ENCODE results near the gene DUS4L.

Gene DUS4L

GRCh38 chr7:107580716-107581383, 17.1 kb downstream of the DUS4L start:
- no peak for DNase-seq

DNA sequence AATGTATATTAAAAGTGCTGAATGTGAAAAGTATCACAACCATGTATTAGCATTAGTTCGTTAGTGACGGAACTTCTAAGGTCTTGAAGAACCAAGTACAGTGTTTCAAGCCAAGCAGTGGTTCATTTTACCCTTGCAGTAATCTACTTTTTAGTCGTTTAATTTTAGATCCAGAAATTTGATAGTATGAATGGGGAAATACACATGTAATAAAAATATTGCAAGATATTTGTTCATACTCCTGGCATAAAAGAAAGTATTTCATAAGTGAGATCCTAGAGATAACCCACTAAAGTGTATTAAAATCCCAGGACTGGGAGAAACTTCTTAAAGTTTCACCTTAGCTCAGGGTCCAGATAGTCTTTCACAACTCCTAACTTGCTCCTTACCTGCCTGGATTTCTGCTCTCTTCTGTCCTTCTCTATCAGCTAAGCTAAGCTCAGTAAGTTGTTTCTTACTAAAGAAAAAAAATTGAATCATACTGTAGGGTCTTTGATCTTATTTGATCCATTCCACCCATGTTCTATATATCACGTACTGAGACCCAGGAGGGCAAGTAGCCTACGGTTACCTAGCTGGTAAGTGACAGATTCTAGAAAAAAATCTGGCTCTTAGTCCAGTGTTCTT, 17.7 kb downstream of the DUS4L start:
- no peak for DNase-seq

DNA sequence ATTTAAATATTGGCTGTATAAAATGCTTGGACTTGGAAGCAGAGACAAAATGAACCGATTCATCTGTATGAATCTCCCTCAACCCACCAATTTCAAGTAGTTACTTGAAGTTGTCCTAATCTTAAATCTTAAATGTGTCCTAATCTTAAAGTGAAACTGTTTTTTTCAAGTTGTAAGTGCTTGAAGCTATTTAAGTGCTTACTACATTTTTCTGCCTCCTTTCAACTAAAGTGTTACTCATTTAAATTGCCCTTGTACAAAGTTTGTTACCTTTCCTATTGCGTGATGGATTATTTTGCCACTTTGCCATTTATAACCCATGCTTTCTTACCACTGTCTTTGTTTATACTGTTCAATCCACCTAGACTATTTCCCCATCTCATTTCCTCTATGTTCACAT, 19.1 kb downstream of the DUS4L start:
- no peak for DNase-seq

DNA sequence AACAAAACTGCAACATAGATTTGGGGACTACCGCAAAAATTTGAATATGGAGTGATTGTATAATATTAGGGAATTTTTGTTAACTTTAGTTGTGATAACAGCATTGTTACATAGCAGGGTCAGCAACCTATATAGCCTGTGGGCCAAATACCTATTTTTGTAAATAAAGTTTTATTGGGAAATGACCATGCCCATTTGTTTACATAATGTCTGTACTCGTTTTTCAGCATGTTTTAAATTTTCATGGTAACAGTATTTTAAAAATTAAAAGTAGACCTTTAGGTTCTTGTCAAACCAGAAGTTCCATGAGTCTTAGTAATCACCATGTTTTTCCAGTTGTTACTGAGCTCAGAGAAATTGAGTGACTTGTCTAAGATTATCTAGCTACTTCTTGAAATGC, 20.9 kb downstream of the DUS4L start:
- DNase-seq = no peak

GRCh38 chr7:107588529-107589130, 24.9 kb downstream of the DUS4L start:
- DNase-seq = no peak

DNA sequence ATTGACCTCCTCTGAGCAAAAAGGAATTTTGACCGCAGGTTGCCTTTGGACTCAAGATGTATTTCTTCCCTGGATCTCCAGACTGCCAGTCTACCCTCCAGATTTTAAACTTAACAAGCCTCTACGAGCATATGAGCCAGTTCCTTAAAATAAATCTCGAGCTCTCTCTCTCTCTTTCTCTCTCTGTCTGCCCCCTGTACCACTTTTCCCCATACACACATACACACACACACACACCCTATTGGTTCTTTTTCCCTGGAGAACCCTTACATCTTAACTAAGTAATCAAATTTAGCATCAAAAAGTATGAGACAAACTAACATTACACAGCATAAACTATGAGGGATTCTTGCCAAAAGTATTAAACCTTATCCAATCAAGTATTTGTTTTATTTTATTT, 27.6 kb downstream of the DUS4L start:
- DNase-seq = no peak

- DNase-seq = no peak
Observed at GRCh38 chr7:107592361-107593024, 28.7 kb downstream of the DUS4L start.

DNA sequence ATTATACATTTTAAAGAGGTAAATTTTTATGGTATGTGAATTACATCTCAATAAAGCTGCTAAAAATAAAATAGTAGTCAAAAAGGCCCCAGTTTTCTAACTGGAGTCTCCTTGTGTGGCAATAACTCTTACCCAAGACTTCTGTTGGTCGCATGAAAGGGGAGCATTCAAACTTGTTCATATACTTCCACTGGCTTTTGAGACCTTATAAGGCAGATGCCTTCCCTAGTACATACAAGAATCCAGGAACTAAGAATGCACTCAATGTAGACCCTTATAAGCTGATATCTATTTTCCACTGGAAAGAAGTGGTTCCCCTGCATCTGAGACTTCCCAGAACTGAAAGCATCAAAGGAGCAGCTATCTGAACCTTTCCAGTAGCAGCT, 29.2 kb downstream of the DUS4L start:
- no peak for DNase-seq

- no peak for DNase-seq
Observed at GRCh38 chr7:107594961-107595737, 31.4 kb downstream of the DUS4L start.

- DNase-seq = no peak
Observed at GRCh38 chr7:107596881-107597581, 33.3 kb downstream of the DUS4L start.

GRCh38 chr7:107597582-107597916, 33.8 kb downstream of the DUS4L start:
- DNase-seq = no peak

GRCh38 chr7:107597953-107598352, 34.2 kb downstream of the DUS4L start:
- no peak for DNase-seq

- DNase-seq = no peak
Observed at GRCh38 chr7:107599262-107599661, 35.5 kb downstream of the DUS4L start.

DNA sequence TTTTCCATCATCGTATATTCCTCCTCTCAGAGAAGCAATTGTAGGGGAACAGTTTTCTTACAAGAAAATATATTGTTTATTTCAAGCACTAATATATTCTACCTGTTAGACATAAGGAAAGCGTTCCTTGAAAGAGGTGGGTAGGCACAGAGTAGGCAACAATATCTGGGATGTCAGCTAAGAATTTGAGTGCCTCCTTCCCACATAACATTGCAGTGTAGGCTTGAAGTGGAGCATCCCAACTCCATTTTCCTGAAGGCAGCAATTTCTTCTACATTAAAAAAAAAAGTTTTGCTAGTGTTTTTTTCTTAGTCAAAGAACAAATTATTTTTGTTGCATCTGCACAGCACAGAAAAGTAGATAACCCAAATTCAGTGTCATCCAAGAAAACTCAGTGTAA, 37.0 kb downstream of the DUS4L start:
- no peak for DNase-seq

DNA sequence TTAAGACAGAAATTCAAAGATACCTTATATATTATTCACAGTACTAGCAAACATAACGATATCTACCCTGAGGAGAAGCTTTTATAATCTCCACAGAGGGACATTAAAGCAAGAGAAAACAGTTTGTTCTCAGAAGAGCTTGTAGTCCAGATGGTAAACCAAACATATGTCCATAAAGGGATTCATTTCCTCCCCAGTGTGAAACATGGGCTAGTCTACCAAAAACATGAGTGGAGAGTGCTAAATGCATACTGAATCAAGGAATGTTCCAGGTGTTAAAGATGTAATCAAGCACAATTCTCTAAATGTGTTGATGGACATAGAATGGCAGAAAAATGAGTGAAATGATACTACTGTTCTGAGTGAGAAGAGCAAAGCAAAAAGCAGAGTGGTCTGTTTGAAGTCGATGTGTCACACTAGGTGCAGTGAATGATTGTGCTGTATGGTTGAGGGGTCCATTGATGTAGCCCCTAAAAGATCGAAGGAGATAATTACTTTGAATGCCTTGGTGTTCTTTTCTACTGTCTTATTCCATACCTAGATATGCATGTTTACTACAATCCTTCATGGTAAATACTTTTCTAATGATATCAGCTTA, 41.5 kb downstream of the DUS4L start:
- DNase-seq = no peak

GRCh38 chr7:107606303-107606702, 42.5 kb downstream of the DUS4L start:
- DNase-seq = no peak

DNA sequence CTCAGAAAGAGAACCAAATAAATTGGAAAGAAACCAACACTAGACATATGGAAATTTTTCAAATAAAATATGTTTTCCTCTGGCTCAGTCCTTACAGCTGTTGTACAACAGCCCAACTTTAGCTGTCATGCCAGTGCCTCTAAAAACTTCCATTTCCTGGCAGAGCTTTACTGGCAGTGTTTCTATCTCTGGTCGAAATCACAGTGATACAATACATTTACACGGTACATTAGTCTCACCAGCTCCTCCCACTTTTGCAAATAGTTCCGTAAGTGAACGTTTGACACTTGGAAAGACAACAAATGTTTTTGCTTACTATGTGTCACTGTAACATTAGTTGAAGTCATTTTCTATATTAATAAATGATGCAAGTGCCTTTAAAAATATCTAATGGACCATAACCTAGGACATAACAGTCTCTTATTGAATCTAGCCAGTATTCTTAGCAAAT, 46.1 kb downstream of the DUS4L start:
- DNase-seq = no peak

DNA sequence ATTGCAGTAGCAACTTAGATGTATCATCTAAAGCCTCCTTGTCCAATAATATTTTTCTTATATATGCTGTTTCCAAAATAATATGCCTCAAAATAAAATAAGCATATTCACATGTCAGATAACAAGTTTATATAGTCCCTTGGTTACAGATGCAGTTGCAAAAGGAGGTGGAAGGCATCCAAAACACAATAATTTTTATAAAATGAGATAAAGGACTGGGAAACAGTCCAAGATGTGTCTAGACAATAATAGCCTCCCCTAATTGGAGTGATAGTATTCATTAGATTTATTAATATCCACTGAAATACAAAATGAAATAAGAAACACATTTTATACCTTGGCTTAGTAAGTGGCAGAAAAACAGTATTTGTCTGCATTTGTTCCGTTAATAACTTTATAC, 46.6 kb downstream of the DUS4L start:
- no peak for DNase-seq

DNA sequence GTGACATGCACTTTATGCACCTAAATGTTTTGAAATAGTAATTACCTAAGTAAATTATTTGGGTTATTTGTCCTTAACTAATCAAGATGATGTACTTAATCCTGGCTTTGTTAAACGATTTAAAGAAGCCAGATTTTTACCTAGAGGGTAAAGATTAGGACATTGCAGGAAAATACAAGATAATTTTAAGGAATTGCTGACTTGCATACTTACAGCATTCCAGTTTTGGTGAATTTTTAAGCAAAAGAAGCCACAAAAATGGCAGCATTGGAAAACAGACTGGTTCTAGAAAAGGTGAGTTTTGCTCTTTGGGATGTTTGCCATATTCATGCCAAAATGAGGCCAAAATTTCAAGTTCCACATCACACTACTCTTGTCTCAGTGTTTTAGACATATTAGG, 49.7 kb downstream of the DUS4L start:
- no peak for DNase-seq

DNA sequence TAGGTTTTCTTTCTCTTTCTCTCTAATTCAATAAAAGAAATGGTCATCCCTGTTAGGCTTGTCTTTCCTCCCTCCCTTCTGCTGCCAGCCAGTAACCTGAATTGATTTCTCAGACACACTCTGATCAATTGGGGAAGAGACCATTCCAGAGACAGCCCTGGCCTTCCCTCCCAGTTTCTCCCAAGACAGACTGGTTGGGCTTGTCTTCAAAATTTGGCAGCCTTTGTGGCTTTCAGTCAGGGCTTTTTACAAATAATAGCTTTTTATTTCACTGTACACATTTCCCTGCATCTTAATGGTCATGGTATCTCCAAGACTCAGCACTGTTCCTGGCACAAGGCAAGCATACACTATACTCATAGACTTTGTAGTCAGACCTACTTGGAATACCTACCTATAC, 50.2 kb downstream of the DUS4L start:
- DNase-seq = no peak

DNA sequence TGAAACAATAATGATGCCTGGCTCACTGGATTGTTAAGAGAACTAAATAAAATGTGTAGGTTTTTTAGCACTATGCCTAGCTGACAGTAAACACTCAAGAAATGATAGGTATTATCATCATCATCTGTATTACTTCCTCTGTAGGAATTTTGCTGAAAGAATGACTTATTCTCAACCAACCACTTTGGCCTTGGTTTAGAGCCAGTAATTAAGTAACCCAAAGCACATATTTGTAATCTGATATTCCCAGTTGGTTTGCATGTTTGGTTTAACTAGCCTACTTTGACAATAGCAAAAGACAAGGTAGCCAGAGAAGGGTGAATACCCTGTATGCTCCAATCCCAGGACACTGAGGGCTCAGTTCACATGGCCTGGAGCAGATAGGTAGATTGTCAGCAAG, 50.7 kb downstream of the DUS4L start:
- DNase-seq = no peak

Measured in activated CD4-positive, alpha-beta T cell treated with anti-CD3 and anti-CD28 coated beads for 48 hours (primary cell).